Activated gamma-delta T cell treated with anti-CD3 and anti-CD28 coated beads, Interleukin-2, amount 50 U/mL, for 16 hours (primary cell): ENCODE results near the gene DYNLRB1.
"Not testable (repeated sequence)": the region's sequence is repeated elsewhere in the genome, so short reads cannot be mapped to it uniquely, and the experiment has no call there.

Source experiments
- DNase-seq: peaks from one replicate; pipeline ENCODE4 v3.0.0-alpha.2; 2020; ENCODE audit warnings: low read depth

The DYNLRB1 gene

DNA sequence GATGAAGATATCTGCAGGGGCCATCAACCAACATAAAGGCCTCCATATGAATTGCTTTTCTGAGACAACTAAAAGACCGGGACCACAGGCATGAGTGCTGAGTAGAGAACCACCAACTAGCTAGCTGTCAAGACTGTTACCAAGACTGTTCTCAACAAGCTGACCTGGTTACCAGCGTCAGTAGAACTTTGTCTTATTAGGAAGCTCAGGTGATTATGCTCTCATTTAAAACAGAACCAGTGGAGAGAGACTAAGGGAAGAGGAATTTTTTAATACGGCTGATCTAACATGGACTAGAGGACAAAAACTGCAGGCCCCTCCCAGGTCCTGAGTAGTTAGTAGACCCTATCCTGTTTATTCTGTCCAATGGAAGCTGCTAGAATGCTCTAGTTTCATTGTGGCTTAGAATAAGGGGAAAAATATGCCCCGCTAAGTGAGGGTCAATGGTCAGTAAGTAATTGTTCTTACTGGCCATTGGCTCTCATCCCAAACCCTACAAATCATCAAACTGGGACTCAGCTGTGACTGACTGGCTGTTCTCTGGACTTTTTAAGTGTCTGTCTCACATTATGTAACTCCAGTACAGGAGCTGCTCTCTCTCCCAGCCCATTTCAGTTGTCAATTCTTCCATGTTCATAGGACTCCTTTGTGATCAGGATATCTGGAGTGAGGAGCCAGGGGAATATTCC, 3.8 kb upstream of the DYNLRB1 start:
- no peak for DNase-seq

DNA sequence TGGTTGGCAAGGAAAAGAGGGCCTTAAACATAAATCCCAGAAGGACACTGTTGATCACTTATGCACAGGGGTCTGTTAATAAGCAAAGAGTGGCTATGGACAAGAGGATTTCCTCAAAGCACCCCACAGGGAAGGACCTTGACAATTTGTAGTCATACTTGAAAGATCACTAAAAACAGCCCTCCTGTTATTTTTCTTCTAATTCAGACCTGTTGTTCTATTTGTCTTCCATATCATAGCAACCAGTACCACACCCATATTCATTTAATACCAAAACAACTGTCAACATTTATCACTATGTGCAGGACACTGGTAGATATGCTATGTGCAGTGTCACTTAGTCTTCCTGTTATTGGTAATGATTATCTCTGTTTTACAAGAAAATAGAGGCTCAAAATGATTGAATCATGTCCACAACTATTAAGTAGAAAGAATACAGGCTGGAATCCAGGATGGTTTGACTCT, 3.2 kb upstream of the DYNLRB1 start:
- DNase-seq, result no peak

DNA sequence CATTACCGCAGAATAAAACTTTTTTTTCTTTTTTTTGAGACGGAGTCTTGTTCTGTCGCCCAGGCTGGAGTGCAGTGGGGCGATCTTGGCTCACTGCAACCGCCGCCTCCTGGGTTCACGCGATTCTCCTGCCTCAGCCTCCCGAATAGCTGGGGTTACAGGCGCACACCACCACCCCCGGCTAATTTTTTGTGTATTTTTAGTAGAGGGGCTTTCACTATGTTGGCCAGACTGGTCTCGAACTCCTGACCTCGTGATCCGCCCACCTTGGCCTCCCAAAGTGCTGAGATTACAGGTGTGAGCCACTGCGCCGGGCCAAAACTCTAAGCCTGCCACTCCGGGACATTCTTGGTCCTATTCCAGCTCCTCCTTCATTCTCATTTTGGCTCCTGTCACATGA, 2.2 kb upstream of the DYNLRB1 start:
- not testable (repeated sequence) for DNase-seq

DNA sequence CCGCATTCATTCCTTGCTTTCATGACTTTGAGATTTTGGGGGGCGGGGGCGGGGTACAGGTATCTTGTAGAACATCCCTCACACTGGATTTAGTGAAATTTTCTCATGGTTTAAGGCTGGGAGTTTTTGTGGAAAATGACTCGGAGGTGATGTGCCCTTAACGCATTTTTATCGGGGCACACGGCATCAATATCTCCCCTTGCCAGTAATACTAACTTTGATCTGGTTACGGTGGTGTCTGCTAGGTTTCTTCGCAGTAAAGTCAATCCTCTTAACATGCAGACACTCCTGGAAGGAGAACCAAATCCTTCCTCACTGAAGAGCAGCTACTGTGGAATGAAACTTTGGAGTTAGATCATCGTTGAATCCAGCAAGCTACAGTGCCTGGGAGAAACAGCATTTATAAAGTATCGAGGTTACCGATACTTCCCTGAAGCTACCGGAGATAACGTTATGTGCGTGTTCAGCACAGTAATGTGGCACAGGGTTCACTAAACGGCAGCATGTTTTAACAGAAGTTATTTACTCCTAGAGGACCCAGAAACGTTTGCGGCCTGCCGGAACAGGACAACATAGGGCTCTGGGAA, 1.2 kb upstream of the DYNLRB1 start:
- no peak for DNase-seq

DNA sequence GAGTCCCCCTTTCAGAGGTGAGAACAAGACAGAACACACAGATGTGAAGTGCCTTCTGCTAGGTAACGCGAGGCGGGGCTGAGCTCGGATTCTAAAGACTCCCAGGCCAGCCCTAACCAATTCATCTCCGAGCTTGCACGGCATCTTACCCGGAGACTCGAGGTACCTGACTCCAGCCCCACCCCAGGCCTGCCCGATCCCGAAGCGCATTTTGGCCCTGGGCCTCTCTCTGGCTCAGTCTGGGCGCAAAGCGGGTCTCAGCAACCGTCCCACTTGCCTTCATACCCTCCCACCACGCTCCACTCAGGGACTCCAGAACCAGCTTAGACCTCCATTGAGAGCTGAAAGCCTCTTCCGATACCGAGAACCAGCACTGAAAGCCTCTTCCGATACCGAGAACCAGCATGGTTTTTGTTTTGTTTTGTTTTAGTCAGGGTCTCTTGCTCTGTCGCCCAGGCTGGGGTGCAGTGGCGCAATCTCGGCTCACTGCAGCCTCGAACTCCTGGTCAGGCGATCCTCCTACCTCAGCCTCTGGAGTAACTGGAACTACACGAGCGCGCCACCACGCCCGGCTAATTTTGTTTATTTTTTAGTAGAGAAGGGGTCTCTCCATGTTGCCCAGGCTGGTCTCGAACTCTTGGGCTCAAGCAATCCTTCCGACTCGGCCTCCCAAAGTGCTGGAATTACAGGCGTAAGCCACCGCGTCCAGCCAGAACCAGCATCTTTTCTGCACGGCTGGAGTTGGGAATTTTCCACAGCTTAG, 557 bp upstream of the DYNLRB1 start:
- peak; percentile 55 for DNase-seq

DNA sequence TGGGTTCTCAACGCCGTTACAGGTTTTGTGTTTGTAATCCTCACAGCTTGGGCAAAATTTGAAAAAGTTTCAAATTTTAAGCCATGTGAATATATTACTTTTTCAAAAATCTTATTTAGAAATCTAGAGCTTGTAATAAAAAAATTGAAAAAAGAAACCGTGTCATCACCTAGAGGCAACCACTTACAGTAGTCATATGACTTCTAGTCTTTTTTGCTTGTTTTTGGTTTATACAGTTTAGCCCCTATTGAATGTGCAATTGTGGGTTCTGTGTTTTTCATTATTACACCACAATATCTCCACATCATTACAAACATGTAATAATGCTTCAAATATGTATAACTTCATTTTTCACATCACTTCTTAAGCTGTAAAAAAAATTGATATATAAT, 888 bp downstream of the DYNLRB1 start:
- DNase-seq, result no peak

DNA sequence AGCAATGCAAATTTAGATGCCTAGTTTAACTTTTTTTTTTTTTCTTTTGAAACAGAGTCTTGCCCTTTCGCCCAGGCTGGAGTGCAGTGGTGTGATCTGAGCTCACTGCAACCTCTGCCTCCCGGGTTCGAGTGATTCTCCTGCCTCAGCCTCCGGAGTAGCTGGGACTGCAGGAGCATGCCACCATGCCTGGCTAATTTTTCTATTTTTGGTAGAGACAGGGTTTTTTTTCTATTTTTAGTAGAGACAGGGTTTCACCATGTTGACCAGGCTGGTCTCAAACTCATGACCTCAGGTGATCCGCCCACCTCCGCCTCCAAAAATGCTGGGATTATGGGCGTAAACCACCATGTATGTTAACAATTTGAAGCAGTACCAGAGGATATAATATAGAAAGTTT, 2.6 kb downstream of the DYNLRB1 start:
- DNase-seq, result not testable (repeated sequence)

DNA sequence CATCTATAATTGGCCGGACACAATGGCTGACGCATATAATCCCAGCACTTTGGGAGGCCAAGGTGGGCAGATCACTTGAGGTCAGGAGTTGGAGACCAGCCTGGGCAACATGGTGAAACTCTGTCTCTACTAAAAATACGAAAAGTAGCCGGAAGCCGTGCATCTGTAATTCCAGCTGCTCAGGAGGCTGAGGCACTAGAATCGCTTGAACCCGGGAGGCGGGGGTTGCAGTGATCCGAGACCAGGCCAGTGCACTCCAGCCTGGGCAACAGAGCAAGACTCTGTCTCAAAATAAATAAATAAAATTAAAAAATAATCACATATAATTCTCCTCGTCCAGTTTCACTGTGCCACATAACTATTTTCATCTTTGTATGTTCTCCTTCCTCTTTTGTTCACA, 3.6 kb downstream of the DYNLRB1 start:
- DNase-seq, result not testable (repeated sequence)

DNA sequence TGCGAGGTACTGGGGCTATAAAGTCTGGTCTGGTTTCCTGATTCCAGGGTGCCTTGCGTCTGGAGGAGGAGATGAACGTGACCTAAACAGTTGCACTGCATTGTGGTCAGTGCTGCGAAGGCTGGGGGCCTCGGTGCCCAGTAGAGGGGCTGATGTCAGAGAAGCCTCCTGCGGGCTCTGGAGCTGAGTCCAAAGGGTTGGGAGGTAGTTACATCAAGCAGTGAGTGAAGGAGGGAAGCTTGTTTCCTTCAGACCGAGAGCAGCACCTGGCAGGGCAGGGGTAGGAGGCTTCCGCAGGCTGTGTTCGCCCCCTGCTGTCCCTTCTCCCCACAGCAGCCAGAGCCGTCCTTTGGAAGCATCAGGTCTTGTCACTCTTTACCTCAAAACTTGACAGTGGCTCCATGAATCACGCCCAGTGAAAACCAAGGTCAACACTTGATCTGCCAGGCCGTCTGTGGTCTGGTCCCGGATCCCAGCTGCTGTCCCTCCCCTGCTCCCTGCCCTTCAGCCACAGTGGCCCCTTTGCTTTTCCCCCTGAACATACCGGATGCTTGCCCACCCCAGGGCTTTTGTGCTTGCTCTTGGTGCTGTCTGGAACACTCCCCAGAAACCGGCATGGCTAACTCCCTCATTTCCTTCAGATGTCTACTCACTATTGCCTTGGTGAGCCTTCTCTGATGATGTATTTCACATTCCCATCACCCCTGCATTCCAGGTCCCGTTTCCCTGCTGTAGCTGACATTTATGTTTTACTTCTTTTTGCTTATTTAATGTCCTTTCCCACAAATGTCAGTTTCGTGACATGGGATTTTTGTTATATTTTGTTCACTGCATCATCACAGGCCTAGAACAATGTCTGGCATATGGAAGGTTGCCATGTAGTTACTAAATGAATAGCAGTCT, 7.0 kb downstream of the DYNLRB1 start:
- DNase-seq, result peak; percentile 20

DNA sequence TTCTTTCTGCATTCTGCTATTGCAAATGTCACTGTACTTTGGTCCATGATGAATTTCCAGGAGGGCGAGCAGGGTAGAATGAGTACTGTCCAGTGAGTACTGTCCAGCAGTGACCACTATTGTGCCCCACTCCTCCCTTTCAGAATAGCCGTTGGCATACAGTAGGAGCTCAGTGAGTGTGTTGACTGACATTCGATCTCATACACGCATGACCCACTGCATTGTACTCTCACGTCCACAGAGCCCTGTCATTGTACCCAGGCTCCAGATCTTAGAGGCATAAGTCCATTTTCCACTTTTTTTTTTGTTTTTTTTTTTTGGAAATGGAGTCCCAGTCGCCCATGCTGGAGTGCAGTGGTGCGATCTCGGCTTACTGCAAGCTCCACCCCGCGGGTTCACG, 8.2 kb downstream of the DYNLRB1 start:
- no peak for DNase-seq

DNA sequence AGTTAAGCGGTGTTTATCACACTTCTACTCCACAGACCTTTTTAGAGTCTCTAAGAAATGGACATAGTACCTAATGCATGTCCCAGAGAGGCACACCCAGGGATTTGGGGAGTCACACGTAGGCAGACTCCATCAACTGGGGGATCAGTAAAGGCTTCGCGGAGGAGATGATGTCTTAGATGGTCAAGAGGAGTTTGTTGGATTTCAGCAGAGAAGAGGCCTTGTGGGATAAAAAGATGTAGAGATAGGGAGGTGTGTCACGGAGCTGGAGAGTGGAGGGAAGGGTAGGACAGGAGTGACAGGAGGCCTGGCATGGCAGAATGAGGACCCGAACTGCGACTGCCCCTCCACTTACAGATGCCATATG, 9.1 kb downstream of the DYNLRB1 start:
- DNase-seq, result no peak

DNA sequence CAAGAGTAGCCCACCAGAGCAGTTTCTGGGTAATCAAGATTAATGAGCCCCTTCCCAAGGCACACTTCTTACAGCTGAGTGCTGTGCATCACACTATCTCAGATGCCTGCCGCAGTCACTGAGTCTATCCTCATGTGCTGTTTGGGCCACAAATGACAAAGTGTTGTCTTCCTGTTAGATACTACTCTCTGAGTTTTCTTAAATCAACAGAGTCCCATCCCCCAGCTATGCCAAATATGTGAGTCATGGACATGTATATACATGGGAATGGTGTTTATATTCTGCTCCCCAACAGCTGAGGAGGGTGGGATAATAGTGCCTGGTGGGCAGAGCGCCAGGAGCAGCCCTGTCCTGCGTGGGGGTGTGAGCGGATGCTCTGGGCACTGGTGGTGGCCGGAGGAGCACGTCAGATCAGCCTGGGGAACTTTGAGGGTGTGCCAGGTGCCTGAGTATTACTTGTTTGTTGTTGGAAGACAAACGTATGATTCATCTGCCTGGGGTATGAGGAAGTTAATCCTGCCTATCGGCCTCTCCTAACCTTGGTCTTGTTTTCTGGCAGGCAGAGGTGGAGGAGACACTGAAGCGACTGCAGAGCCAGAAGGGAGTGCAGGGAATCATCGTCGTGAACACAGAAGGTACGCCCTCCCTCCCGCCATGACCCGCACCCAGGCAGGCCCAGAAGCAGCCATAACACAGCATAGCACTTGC, 9.6 kb downstream of the DYNLRB1 start:
- DNase-seq, result no peak

DNA sequence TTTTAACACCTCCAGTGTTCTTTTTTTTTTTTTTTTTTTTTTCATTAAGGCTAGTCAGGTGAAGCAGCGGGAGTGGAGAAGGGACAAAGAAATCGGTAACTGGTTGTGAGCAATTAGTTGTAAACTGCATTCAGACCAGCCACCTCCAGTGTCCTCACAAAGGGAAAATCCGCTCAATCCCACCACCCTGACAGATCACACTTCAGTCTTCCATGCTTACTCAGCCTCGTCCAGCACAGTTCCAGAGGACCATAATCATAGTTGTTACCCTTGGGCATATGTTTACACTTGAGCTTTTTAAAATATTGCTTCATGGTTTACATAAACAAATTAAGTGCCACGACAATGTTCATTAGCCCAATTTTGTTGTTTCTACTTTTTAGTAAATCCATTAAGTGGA, 10.2 kb downstream of the DYNLRB1 start:
- DNase-seq, result no peak

DNA sequence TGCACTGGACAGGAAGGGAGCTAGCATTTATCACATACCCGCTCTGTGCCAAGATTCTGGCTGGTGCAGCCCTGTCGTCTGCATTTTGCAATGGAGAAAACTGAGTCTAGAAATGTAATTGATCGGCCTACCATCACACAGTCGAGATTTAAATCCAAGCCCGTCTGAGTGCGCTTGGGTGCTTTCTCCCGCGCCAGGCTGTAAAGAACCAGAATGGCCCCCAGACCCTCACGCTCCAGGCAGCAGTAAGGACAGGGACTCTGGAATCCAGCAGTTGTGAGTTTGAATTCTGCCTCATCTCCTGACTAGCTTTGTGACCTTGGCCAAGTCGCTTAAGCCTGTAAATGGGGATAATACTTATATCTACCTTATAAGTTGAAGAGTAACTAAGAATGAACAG, 10.8 kb downstream of the DYNLRB1 start:
- DNase-seq, result no peak

DNA sequence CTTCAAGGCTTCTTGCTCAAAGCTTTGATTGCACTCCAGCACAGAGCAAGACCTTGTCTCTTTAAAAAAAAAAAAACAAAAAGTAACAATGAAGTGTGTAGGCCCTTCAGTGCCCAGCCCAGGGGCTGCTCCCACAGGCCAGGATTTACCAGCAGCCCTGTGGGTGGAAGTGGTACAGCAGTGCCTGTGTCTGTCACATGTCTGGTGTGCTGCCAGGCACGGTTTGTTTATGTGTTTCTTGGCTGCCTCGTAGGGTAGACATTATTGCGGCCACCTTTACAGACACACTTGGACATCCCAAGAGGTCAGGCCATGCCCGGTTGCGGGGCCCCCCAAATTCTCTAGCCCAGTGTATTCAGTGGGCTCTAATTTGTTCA, 12.7 kb downstream of the DYNLRB1 start:
- DNase-seq, result no peak

DNA sequence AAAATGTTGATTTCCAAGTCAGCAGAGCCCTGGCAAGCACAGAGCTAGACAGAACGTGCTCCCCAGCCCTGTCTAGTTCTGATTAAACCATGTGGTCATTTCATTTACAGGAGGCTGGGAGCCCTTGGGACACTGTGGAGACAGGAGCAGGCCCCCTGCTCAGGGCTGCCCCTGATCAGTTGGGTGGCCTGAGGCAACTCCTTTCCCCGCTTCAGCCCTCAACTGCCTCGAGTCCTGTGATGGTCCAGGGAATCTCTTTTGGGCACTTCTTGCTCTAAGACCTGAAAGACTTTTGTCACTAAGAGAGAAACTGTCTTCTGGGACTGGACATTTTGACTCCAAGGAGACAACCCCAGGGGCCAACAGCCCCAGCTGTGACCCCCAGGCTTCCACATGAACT, 13.5 kb downstream of the DYNLRB1 start:
- no peak for DNase-seq

DNA sequence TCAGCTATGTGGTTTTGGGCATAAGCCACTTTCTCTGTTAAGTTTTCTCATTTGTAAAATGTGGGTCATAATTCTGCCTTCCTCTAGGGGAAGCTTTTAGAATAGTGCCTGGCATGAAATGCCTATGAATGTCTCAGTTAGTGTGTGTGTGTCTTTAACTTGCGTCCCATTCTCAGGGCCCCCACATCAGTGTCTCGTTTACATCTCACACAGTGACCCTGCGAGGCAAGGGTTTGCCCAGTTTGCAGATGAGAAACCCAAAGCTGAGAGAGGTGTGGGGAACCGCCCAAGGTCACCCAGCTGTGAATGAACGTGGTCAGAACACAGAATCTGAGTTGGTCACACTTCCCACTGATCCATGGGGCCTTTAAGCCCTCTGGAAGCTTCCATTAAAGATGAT, 14.1 kb downstream of the DYNLRB1 start:
- DNase-seq, result no peak

DNA sequence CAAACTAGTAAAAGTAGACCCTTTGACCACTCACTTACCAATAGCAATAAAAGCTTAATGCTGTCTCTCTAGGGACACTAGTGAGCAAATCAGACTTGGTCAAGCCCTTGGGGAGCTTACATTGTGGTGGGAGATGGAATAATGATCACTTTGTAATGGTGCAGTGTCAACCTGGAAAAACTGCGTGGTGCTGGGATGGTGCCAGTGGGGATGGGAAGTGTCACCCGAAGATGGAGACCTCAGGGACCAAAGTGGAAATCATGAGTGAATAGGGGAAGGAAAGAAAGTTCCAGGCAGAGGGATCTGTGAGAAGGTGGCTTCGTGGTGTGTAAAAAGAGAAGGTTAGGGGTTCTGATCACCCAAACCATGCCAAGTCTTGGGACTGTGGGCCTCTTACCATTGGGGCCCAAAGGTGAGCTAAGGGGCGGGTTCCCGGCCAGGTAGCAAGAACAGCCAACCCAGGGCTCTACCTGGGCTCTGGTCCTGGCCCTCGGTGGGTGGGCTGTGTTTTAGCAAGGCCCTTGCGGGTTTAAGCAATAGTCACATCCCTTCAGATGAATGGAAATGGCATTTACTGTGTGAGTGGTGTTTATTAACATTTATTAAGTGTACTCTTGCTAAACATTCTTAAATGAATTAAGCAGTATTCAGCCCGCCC, 15.5 kb downstream of the DYNLRB1 start:
- no peak for DNase-seq

DNA sequence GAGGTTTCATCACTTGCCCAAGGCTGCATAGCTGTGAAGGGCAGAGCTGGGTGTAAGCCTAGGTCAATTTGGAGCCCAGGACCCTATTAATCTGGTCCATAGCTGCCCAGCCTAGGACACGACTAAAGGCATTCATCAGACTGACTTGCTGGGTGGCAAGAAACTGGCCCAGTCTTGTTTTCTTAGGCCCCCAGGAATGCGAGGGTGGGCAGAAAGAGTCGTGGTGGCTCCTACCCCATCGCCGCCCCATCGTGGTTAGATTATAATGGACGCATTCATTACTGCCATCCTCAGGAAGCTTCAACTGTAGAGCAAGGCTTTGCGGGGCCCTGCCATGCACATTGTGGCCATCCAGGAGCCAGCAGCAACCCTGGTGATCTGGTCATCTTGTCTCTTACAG, 16.1 kb downstream of the DYNLRB1 start:
- DNase-seq, result no peak

DNA sequence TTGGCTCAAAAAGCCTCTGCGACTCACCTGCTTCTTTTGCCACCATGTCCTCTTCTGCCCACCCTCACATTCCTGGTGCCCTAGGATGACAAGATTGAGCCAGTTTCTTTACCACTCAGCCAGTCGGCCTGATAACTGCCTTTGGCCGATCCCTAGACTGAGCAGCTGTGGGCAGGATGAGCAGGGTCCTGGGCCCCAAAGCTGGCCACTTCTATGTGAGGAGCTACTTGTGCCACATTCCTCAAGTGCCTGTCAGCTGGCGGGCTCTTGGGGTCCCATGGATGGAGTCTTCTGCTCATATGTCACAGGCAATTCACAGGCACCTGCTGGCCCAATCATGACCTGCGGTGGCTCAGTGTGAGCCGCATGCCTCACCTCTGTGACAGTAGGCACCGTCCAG, 16.5 kb downstream of the DYNLRB1 start:
- no peak for DNase-seq
